ENCODE data around the gene ZSWIM1. TPM values are rescaled to one million over a fixed set of nuclear protein-coding genes. Genes with fewer than 3 reads are reported as not detected.

The ZSWIM1 gene
- total RNA-seq, 1 donor from 2014 or later, result 10.7 TPM

DNA sequence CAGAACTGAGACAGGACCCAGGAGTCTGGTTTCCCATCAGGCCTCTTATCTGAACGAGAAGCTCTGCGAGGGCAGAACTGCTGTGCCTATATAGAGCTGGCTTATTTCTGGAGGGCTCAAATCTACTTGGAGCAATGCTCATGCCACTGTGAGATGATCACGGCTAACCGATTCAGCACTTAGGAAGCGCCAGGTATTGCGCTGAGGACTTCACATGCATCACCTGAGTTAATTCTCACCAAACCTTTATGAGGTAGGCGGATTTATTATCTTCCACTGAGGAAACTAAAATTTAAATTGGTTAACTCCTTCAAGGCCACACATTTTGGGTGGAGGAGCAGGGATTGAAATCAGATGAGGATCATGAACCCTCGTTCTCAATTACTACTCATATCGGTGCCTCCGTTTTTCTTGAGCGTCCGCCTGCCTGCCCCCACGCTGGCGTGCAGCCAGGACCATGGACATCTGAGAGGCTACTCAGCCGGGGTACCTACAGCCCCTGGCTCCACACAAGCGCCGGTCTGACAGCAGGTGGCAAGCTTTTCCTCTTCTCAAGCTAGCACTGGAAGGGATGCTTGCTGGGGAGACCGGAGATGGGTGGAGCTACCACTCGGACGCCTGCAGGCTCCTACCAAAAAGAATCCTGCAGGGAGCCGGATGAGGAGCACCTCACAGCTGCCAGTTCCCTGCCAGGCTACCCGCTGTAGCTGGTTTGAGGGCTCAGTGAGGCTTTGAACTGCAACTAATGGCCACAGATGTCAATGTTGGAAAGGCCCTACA is 52.4 kb downstream of the ZSWIM1 start:
- Histone ChIP-seq H3K4me1 (peaks cover 21% of the 10 kb centered on the region), H2AFZ (replicated peaks) (no peak overlapping the region), H3K4me3 (peak overlapping the region; percentile 99), H4K20me1 (ENCODE audit: low read depth) (peaks cover 36% of the 10 kb centered on the region), H3K4me2 (peak overlapping the region; percentile 90), H3F3A (ENCODE audit: low read depth) (peaks cover 44% of the 10 kb centered on the region), H3K27ac (peak overlapping the region; percentile 100), H3K79me2 (ENCODE audit: low read depth) (peaks cover 53% of the 10 kb centered on the region), H3K36me3 (no peaks in the 10 kb centered on the region), H3K9ac (peak overlapping the region; percentile 100), H3K27me3 (no peaks in the 10 kb centered on the region), H3K9me3 (ENCODE audit: low read depth) (no peaks in the 10 kb centered on the region)
- peaks cover 8% of the 10 kb centered on the region for H3K36me3 Mint-ChIP-seq
- H3K27ac Mint-ChIP-seq, result peak overlapping the region; percentile 99
- H3K4me3 Mint-ChIP-seq, result peak overlapping the region; percentile 95
- H3K27me3 Mint-ChIP-seq (ENCODE audit: insufficient read depth, low read depth), result peaks cover 5% of the 10 kb centered on the region
- TF ChIP-seq CTCF (IDR thresholded peaks at IDR 0.05) (peak; percentile 21), EZH2phosphoT487 (IDR thresholded peaks at IDR 0.05) (no peak), EZH2 (IDR thresholded peaks at IDR 0.05) (no peak)
- DNase-seq (ENCODE audit: low spot score), result peak; percentile 89
- H3K4me1 Mint-ChIP-seq, result peaks cover 29% of the 10 kb centered on the region
- H3K9me3 Mint-ChIP-seq, result no peaks in the 10 kb centered on the region

GRCh38 chr20:45934046-45934585 is 53.1 kb downstream of the ZSWIM1 start:
- Histone ChIP-seq H3K79me2 (ENCODE audit: low read depth) (peaks cover 53% of the 10 kb centered on the region), H3K4me2 (peak overlapping the region; percentile 90), H3K27ac (peak overlapping the region; percentile 100), H3K4me1 (peaks cover 21% of the 10 kb centered on the region), H3K36me3 (no peaks in the 10 kb centered on the region), H3K27me3 (no peaks in the 10 kb centered on the region), H3K9ac (peak overlapping the region; percentile 100), H3K4me3 (peak overlapping the region; percentile 99), H3K9me3 (ENCODE audit: low read depth) (no peaks in the 10 kb centered on the region), H3F3A (ENCODE audit: low read depth) (peaks cover 47% of the 10 kb centered on the region), H2AFZ (replicated peaks) (peak overlapping the region; percentile 92), H4K20me1 (ENCODE audit: low read depth) (peaks cover 37% of the 10 kb centered on the region)
- Mint-ChIP-seq H3K27me3 (ENCODE audit: insufficient read depth, low read depth) (peaks cover 5% of the 10 kb centered on the region), H3K27ac (peak overlapping the region; percentile 99), H3K4me1 (peaks cover 29% of the 10 kb centered on the region), H3K4me3 (peak overlapping the region; percentile 95), H3K36me3 (peaks cover 12% of the 10 kb centered on the region), H3K9me3 (no peaks in the 10 kb centered on the region)
- DNase-seq (ENCODE audit: low spot score), result peak; percentile 72
- TF ChIP-seq EZH2phosphoT487 (IDR thresholded peaks at IDR 0.05) (no peak), EZH2 (IDR thresholded peaks at IDR 0.05) (no peak), CTCF (IDR thresholded peaks at IDR 0.05) (no peak)

Other genes starting within 250 kb of the ZSWIM1 start
- not detected in 2 replicates for gene WFDC9, start 249.9 kb upstream of the ZSWIM1 start, total RNA-seq (ENCODE audit: low replicate concordance)
- gene WFDC11, start 211.0 kb upstream of the ZSWIM1 start, total RNA-seq (ENCODE audit: low replicate concordance), result not detected in 2 replicates
- gene WFDC13, start 179.2 kb upstream of the ZSWIM1 start, total RNA-seq (ENCODE audit: low replicate concordance), result not detected in 2 replicates
- gene WFDC10B, start 176.2 kb upstream of the ZSWIM1 start, total RNA-seq (ENCODE audit: low replicate concordance), result not detected in 2 replicates
- gene SPINT4, start 158.9 kb upstream of the ZSWIM1 start, total RNA-seq (ENCODE audit: low replicate concordance), result not detected in 2 replicates
- not detected in 2 replicates for gene WFDC3, start 89.3 kb upstream of the ZSWIM1 start, total RNA-seq (ENCODE audit: low replicate concordance)
- 23.8 and 26.3 TPM in 2 replicates for gene DNTTIP1, start 89.3 kb upstream of the ZSWIM1 start, total RNA-seq (ENCODE audit: low replicate concordance)
- 325 and 442 TPM in 2 replicates for gene UBE2C, start 68.6 kb upstream of the ZSWIM1 start, total RNA-seq (ENCODE audit: low replicate concordance)
- 0.81 TPM in 1 of 2 replicates, not detected in the other for gene TNNC2, start 53.9 kb upstream of the ZSWIM1 start, total RNA-seq (ENCODE audit: low replicate concordance)
- 12.2 and 18.9 TPM in 2 replicates for gene SNX21, start 47.4 kb upstream of the ZSWIM1 start, total RNA-seq (ENCODE audit: low replicate concordance)
- gene ACOT8, start 23.8 kb upstream of the ZSWIM1 start, total RNA-seq (ENCODE audit: low replicate concordance), result 13.4 and 26.1 TPM in 2 replicates
- 3.7 and 5.4 TPM in 2 replicates for gene ZSWIM3, start 23.6 kb upstream of the ZSWIM1 start, total RNA-seq (ENCODE audit: low replicate concordance)
- gene SPATA25, start 6.4 kb downstream of the ZSWIM1 start, total RNA-seq (ENCODE audit: low replicate concordance), result 0.43 and 0.54 TPM in 2 replicates
- 0.24 and 1.2 TPM in 2 replicates for gene NEURL2, start 10.0 kb downstream of the ZSWIM1 start, total RNA-seq (ENCODE audit: low replicate concordance)
- gene CTSA, start 10.1 kb downstream of the ZSWIM1 start, total RNA-seq (ENCODE audit: low replicate concordance), result 15.1 and 30.9 TPM in 2 replicates
- 22.3 and 54.4 TPM in 2 replicates for gene PLTP, start 30.9 kb downstream of the ZSWIM1 start, total RNA-seq (ENCODE audit: low replicate concordance)
- 9.5 and 24.5 TPM in 2 replicates for gene PCIF1, start 53.5 kb downstream of the ZSWIM1 start, total RNA-seq (ENCODE audit: low replicate concordance)
- gene ZNF335, start 91.0 kb downstream of the ZSWIM1 start, total RNA-seq (ENCODE audit: low replicate concordance), result 7.2 and 17.4 TPM in 2 replicates
- gene MMP9, start 127.7 kb downstream of the ZSWIM1 start, total RNA-seq (ENCODE audit: low replicate concordance), result 0.15 TPM in 1 of 2 replicates, not detected in the other
- gene SLC12A5, start 148.0 kb downstream of the ZSWIM1 start, total RNA-seq (ENCODE audit: low replicate concordance), result 0.37 and 0.77 TPM in 2 replicates
- gene NCOA5, start 208.7 kb downstream of the ZSWIM1 start, total RNA-seq (ENCODE audit: low replicate concordance), result 10.3 and 18.4 TPM in 2 replicates
- 11.0 and 14.0 TPM in 2 replicates for gene CD40, start 237.1 kb downstream of the ZSWIM1 start, total RNA-seq (ENCODE audit: low replicate concordance)